Renal cortex interstitium (tissue), 11 donors: ENCODE measurements around the gene SPECC1L. TPM values are rescaled to one million over a fixed set of nuclear protein-coding genes. Genes with fewer than 3 reads are reported as not detected.

Experiments
- DNase-seq, 11 donors: peaks; one replicate each; pipeline ENCODE4 v3.0.0-alpha.2; 2013; ENCODE audit warnings: low read depth in 9 of 11, low spot score in 4 of 11; ENCODE audit errors: extremely low read depth in 1 of 11
- polyA plus RNA-seq, 3 donors: library from polyadenylated mRNA; unstranded; fragments of 120-200 nt; gene quantifications; one replicate each; pipeline ENCODE4 v1.2.1, GENCODE V29; 2013; ENCODE audit not compliant: insufficient read length in 3 of 3

The SPECC1L gene
- polyA plus RNA-seq, 3 donors: 44.5 to 53.2 (median 51.3) TPM

GRCh38 chr22:24403346-24403745, 132.7 kb downstream of the SPECC1L start:
- no peak for DNase-seq

- no peak for DNase-seq
These were observed 134.1 kb downstream of the SPECC1L start for GRCh38 chr22:24404561-24405275.

GRCh38 chr22:24405631-24406321, 135.1 kb downstream of the SPECC1L start:
- no peak for DNase-seq

- DNase-seq: no peak
These were observed 136.0 kb downstream of the SPECC1L start for GRCh38 chr22:24406322-24407277.

GRCh38 chr22:24407278-24407665, 136.6 kb downstream of the SPECC1L start:
- no peak for DNase-seq

- DNase-seq: no peak
These were observed 137.3 kb downstream of the SPECC1L start for GRCh38 chr22:24407884-24408283.

GRCh38 chr22:24408630-24409029, 138.0 kb downstream of the SPECC1L start:
- no peak for DNase-seq

GRCh38 chr22:24409707-24410106, 139.1 kb downstream of the SPECC1L start:
- DNase-seq: no peak

- no peak for DNase-seq
These were observed 139.7 kb downstream of the SPECC1L start for GRCh38 chr22:24410110-24410856.

GRCh38 chr22:24411256-24412004, 140.8 kb downstream of the SPECC1L start:
- no peak for DNase-seq

- no peak for DNase-seq
These were observed 141.6 kb downstream of the SPECC1L start for GRCh38 chr22:24412274-24412673.

- no peak for DNase-seq
These were observed 142.6 kb downstream of the SPECC1L start for GRCh38 chr22:24413271-24413670.

GRCh38 chr22:24413736-24414385, 143.2 kb downstream of the SPECC1L start:
- no peak for DNase-seq

- DNase-seq: no peak
These were observed 143.9 kb downstream of the SPECC1L start for GRCh38 chr22:24414523-24414922.

- DNase-seq: no peak
These were observed 144.6 kb downstream of the SPECC1L start for GRCh38 chr22:24414984-24415945.

- no peak for DNase-seq
These were observed 145.5 kb downstream of the SPECC1L start for GRCh38 chr22:24416095-24416494.

GRCh38 chr22:24416611-24417010, 146.0 kb downstream of the SPECC1L start:
- no peak for DNase-seq
